CMK (cell line): ENCODE data around the gene HOTAIR.

Experiments used
- DNase-seq: peaks from one replicate; pipeline ENCODE4 v3.0.0-alpha.2; 2010; ENCODE audit warnings: low read depth

Gene HOTAIR

DNA sequence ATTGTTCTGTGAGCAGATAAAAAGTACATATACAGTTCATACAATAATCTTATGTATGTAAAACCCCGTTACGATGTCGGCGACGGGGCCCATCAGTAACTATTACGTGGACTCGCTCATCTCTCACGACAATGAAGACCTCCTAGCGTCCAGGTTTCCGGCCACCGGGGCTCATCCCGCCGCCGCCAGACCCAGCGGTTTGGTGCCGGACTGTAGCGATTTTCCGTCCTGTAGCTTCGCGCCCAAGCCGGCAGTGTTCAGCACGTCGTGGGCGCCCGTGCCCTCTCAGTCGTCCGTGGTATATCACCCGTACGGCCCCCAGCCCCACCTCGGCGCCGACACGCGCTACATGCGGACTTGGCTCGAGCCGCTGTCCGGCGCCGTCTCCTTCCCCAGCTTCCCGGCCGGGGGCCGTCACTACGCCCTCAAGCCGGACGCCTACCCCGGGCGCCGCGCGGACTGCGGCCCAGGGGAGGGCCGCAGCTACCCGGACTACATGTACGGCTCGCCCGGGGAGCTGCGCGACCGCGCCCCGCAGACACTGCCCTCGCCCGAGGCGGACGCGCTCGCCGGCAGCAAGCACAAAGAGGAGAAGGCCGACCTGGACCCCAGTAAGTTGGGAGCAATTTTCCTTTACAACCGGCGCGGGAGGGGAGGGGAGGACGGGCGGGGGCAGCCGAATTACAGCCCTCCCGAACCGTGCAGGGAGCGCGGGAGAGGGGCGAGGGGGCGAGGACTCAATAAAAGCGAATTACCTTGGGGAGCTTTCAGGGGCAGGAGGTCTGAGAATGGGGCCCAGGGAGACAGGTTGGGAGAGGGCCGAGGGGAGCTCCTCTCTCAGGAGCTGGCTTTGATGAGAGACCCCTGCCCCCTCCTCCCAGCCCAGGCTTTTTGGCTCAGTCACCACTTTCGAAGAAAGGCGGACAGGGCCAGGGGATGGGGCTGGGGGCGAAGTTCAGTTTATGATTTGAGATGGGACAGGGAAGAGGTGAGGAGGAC, 25.7 kb upstream of the HOTAIR start, which contains the start of gene HOXC9:
Gene HOXC9, plus strand, starts transcription at position 46 of the 999 bp plus-strand sequence. Its CDS starts 28 bp downstream, at position 74.
- no peak for DNase-seq

DNA sequence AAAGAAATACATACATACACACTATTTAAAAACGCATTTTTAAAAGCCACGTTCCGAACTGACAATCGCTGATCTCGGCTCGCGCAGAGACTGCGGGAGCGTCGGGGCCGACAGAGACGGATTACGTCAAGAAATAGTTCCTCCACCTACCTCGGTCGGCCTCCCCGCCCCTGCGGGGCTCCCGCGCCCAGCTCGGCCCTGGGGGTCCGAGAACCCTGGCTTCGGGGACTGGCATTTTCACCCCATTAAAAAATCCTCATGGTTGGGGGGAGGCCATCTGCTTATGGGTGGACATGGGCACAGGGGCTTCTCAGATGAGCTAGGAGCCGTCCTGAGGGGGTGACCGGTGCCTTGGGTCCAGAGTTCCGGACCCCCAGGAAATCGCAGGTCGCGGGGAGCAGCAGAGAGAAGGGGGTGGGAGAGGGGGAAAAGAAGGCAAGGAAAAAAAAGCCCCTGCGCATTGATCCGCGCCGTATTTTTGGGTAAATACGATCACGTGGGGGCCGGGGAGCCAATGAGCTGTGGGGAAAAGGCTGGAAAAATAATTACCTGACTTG, 24.9 kb upstream of the HOTAIR start:
- no peak for DNase-seq

GRCh38 chr12:53998900-53999236, 24.1 kb upstream of the HOTAIR start:
- DNase-seq = no peak

DNA sequence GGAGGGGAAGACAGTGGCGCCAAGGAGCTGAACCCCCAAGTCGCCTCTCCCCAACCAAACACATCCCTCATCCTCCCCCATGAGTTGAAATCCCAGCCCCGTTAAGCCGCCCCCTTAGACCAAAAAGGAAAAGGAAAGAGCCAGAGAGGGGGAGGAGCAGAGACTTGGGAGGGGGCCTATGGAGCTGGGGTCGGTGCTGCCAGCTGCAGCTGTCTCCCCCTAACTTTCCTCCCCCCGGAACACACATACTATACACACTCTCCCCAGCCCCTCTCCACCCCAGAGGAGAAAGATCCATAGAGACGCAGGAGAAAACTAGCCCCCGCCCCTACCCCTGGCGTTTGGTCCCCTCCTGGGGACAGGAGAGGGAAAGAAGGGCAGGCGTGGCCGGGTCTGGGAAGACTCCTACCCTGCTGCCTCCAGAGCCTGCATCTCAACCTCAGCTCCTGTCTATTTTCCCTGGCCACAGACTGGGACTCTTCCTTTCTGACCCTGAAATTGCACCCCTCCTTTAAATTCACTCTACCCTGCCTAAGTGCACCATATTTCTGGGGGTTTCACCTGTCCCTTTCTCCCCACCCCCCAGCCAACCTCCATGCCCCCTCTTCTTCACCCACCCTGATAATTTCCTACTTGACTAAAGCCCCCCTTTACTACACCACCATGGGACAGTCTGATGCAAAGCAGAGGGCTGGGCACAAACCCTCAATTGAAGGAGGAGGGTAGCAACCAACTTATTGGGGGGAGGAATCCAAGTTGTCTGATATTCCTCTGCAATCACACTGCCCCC, 23.6 kb upstream of the HOTAIR start:
- DNase-seq = no peak

DNA sequence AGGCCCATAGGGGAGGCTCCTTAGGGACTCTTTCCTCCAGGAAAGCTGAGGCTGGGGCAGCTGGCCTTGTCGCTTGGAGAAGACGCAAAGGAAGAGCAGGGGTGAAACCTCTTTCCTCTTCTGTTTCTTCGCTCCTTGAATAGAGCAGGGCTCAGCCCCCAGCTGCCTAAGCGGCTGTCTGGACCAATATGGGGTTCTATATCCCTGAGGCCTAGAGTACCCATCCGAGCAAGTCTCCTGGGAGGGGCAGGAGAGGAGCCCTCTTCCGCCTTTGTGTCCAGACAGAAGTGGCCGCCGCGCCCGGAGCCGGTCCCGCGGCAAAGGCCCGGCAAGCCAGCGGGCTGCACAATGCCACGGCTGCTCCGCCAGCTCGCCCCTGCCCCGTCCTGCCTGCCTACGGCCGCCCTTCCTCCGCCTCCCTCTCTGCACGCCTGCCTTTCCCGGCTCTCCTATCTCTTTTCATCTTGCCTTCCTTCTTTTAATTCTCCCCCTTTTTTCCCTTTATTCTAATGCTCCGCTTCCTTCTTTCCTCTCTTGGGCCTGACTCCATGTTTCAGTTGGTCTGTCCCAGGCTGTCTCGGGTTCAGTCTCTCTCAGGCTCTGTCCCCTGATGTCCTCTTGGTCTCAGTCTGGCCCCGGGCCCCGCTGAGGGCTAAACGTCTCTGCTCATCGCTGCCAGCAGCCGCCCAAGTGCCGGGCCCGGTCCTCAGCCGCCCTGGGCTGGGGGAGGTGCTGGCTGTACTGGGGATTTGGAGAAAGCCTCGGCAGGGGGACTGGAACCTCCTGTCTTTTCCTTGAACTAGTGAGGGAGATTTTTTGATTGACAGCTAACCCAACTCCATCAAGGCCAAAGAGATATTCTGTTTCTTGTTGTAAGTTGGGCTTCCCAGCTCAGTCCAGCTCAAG, 22.7 kb upstream of the HOTAIR start:
- no peak for DNase-seq

DNA sequence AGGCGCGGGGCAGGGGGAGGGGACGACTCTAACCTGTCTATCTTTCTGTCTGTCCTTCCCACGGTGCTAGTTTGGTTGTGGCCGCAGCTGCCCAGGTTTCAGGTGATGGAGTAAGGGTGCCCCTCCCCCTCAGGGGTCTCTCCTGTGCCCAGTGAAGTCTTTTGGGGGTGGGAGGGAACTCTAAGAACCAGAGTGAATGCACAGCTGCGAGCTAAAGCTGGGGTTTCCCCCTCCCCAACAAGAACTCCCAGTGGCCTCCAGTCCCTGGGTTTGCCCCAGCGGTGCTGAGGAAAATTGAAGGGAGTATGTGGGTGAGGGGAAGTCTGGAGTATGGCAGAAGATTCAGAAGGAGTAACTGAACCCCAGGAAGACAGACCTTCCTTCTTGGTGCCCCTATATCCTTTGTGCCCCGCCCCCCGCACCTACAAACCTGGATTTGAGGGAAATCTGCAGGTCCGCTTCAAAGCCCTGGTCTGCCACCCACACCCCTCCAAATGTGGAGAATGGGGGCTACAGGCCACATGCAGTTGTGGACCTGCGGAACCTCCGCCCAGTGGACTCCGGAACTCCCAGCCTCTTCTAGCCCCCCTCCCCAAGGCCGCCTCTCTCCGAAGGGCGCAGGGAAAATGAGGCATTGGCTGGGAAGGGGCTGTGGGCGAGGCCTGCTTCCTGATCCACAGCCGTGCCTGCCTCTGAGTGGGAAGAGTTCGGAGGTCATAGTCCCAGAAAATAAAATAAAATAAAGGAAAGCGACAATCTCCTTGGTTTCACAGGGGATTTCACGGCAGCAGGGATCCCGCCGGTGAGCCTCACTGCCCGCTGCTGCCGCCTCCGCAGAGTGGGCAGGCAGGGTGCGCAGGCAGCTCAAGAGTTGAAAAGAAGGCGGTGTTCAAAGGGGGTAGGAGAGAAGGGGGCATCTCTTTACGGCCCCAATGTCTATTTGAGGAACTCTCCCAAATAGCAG, 21.8 kb upstream of the HOTAIR start:
- DNase-seq = no peak

DNA sequence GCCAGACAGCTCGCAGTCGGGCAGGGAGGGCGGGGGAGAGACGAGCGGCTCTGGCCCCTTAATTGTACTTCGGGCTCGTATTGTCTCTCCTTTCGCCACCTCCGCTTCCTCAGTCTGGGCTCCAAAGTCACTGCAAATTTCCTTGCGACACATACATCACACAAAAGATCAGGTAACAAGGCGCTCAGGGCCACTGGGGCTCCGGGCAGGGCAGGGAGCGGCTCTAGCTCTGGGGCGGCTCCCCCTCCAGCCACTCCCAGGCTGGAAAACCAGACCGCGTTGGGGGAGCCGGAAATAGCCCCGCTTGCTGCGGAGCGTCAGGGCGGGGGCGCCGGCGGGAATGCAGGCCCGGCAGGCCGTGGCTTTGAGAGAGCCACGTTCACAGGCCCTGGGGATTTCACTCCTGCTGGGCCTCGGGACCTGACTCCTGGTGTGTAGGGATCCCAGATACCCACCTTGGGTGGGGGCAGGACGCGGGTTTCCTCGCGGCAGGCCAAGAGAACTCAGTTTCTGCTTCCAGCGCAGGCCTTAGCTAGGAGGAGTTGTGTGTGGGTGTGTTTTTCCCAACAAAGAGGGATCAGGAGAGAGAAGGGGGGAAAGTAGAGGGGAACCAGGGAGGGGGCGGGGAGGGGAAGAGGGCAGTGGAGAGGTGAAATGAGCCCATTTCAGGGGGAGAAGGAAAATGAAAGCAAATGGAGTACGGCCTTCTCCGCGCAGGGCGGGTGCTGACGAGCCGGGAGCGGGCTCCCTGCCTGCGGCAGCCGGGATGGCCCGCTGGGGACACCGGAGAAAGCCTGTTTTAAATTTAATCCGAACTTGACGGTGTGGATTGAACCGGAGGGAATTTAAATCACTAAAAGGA, 20.9 kb upstream of the HOTAIR start:
- no peak for DNase-seq

DNA sequence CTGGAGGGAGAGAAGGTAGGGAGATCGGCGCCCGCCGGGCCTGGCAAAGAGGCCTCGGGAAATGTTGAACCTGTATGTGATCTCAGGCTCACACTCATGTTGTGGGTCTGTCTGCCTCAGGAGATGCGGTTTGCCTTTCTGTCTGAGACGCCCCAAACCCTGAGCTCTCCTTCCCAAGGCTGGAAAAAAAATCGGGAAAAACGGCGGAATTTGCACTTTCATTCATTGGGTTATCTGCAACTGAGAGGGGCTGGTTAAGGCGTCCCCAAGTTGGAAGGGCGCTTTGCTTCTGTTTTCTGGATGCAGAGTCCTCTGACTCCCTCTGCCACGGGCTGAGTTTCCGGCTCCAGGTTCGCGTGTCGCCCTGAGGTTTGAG, 20.2 kb upstream of the HOTAIR start:
- DNase-seq = no peak

DNA sequence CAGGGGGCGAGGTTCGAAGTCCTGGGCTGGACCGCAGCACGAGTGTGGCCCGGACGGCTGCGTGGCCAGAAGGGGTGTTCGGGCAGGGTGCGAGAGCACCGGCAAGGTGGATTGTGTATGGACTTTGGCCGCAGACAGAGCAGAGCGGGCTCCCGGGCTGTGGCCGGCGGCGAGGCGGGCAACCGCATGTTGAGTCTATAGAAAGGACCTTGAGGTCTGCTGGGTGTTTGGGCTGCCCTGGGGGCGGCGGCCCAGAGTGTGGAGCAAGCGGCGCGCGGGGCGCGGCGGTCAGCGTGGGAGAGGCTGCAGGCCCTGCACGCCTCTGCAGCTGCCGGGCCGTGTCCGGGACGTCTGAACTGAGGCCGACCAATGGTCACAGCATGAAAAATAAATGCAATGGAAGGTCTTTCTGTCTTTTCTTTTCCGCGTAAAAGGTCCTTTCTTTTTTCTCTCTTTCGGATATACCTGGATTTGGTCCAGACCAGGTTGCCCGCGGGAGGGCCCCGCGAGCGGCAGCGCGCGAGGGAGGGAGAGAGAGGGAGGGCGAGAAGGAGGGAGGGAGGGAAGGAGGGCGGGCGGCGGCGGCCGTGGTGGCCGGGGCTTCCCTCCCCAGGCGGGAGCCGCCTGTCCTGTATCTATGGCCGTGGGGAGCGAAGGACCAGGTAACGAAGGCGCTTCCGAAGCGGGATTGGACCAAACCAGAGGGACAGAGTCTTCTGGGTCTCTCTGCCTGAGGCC, 19.7 kb upstream of the HOTAIR start:
- no peak for DNase-seq

DNA sequence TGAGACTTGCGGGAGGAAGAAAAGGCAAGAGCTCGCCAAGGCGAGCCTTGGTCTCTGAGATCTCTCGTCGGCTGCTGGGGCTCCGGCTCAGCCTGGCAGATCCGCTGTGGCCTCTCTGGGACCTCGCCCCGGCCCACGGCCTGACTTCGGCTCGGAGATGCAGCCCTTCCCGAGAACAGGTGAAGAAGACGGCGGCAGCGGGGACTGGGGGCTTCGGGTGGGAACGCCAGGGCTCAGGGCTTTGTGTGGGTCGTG, 19.2 kb upstream of the HOTAIR start:
- no peak for DNase-seq

- DNase-seq = no peak
These were observed 18.6 kb upstream of the HOTAIR start for GRCh38 chr12:53993162-53994008.

- no peak for DNase-seq
These were observed 17.7 kb upstream of the HOTAIR start for GRCh38 chr12:53992377-53992889.

DNA sequence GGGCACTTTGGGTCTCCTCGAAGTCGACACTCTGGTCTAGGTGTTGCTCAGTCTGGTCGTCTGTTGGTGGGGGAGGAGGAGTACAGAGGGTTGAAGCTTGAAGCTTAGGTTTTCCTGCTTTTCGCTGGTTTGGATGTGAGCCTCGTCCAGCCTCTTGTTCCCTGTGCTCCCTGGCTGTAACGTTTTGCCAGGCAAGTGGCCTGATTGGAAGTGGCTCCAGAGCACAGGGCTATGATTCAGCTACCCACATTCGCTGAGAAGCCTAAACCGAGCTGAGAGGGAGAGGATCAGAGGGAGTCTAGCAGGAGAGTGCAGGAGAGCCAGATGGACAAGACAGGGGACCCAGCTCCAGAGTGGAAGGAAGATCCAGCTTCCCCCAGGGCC, 16.3 kb upstream of the HOTAIR start:
- DNase-seq = no peak

DNA sequence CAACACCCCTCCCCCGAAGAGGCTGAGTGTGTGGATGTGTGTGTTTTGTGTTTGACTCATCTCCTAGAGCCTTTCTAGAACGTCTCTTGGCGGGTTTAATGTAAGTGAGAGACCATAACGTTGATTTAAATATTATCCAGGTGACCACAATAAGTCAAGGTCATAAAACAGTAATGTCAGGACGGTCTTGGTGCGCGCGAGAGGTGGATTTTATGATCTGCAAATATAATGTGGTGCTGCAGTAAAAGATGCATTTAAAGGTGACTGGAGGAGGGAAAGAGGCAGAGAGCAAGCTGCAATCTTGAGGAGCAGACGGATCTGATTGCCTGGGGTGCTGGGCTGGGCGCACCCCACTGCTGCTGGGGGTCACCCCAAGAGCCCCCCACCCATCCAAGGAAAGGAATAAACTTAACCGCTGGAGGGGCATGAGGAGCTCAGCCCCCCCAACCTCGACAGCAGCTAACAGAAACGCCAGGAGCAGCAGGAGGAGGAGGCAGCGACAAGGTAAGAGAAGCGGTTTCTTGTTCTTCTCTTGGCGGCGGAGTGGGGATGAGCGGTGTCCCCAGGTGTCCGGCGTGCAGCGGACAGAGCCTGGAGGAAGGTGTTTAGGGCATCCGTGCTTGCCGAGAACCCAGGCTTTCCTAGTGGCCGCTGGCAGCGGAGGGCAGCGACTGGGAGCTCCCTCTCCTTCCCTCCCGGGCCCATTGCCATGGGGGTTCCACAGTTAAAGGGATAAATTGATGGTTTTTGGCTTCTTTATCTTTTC, 15.7 kb upstream of the HOTAIR start:
- DNase-seq = no peak

DNA sequence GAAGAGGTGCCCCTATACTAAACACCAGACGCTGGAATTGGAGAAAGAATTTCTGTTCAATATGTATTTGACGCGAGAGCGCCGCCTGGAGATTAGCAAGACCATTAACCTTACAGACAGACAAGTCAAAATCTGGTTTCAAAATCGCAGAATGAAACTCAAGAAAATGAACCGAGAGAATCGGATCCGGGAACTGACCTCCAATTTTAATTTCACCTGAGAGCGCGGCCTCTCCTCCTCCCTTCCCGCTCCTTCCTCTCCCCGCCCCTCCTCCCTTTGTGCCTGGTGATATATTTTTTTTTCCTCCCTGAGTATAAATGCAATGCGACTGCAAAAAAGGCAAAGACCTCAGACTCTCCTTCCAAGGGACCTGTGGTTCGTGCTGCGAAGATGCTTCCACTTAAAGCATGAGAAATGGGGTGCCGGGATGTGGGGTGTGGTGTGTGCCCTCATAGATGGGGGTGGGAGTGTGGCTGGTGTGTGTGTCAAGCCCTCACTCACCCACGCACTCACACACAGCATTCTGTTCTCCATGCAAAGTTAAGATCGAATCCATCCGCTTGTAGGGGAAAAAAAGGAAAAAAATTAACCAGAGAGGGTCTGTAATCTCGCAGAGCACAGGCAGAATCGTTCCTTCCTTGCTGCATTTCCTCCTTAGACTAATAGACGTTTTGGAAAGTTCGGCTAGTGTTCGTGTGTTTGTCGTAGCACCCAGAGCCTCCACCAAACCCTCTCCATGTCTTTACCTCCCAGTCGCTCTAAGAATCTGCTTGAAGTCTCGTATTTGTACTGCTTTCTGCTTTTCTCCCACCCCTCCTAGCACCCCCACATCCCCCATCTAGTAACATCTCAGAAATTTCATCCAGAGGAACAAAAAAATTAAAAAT, 14.7 kb upstream of the HOTAIR start:
- DNase-seq = no peak

GRCh38 chr12:53988541-53989226, 13.9 kb upstream of the HOTAIR start:
- no peak for DNase-seq
